PFSK-1 (cell line): ENCODE measurements around the gene TSPAN2.

Source experiments
- POLR2AphosphoS5 ChIP-seq: IDR thresholded peaks from 2 replicates; pipeline ENCODE4 v1.6.1; 2012; ENCODE audit warnings: low read depth, mild to moderate bottlenecking, control low read depth, low read length, moderate library complexity
- TAF1 ChIP-seq: IDR thresholded peaks from 2 replicates; pipeline ENCODE4 v1.6.1; 2012; ENCODE audit warnings: low read length, control low read depth, borderline replicate concordance; ENCODE audit not compliant: insufficient read depth

GRCh38 chr1:115115521-115116161 is 26.3 kb upstream of the TSPAN2 start:
- TF ChIP-seq POLR2AphosphoS5 (no peak), TAF1 (no peak)
